Ovary (tissue), 3 donors: Measurements from ENCODE around the gene TERT.

Experiments used
- CTCF ChIP-seq, 3 donors: fragments of 450-650 bp in 2 of 3; fragments of 200-600 bp in 1 of 3; IDR thresholded peaks; one replicate each; pipeline versions ENCODE4 v1.5.1 to v1.8.0; 2016 to 2022; ENCODE audit warnings: antibody characterized with exemption in 3 of 3, mild to moderate bottlenecking in 1 of 3
- EP300 ChIP-seq: sonication (generic); formaldehyde crosslinking; IDR thresholded peaks from one replicate; pipeline ENCODE4 v1.6.1; 2017; ENCODE audit warnings: antibody characterized with exemption
- POLR2A ChIP-seq: fragments of 450-650 bp; IDR thresholded peaks from one replicate; pipeline ENCODE4 v1.6.1; 2017; ENCODE audit warnings: antibody characterized with exemption, mild to moderate bottlenecking, moderate library complexity
- donor health status: DM: no; HTN: no; CAD: no.

- no peak for TF ChIP-seq POLR2A
- TF ChIP-seq CTCF (IDR thresholded peaks at IDR 0.05): no peak
- no peak for TF ChIP-seq EP300
Observed at GRCh38 chr5:1268666-1269065, 26.2 kb downstream of the TERT start.
